Activated CD4-positive, alpha-beta T cell treated with anti-CD3 and anti-CD28 coated beads for 48 hours (primary cell): Measurements from ENCODE around the gene CPT1C.

Experiments
- DNase-seq: peaks from one replicate; pipeline ENCODE4 v3.0.0-alpha.2; 2020

CPT1C gene

DNA sequence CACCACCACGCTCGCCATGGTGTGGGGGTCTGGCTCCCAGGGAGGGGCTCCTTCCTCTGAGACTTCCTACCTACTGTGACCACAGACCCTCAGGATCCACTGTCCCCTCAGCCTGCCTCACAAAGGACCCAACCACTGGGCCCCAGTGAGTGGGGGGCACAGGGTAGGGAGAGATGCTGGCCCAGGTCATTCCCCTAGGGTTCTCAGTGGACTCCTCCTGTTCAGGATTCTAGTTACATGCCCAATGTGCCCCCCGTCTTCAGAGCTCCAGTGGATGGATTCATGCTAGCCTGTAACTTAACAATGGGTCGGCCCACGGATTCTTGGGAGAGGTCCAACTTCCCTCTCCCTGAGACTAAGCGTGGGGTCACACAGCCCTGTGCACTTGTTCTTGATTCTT, 72.3 kb downstream of the CPT1C start, which contains the start of gene TSKS:
Gene TSKS, minus strand, starts transcription at position 77 of the 400 bp plus-strand sequence. Its CDS starts 59 bp downstream, at position 18.
- no peak for DNase-seq
